Central memory CD4-positive, alpha-beta T cell (primary cell): ENCODE measurements around the gene EPB41.
A peak's percentile ranks its signal among the peaks of the same experiment; 100 is the strongest.
"Not testable (repeated sequence)": the region's sequence is repeated elsewhere in the genome, so short reads cannot be mapped to it uniquely, and the experiment has no call there.

Experiments
- DNase-seq: peaks from one replicate; pipeline ENCODE4 v3.0.0; 2022

Gene EPB41

GRCh38 chr1:29114654-29115053 is 200.3 kb downstream of the EPB41 start:
- DNase-seq: no peak

- no peak for DNase-seq
Observed at GRCh38 chr1:29117381-29117780, 203.0 kb downstream of the EPB41 start.

- DNase-seq: no peak
Observed at GRCh38 chr1:29119121-29119929, 205.0 kb downstream of the EPB41 start.

- DNase-seq: no peak
Observed at GRCh38 chr1:29120367-29120766, 206.0 kb downstream of the EPB41 start.

- peak; percentile 66 for DNase-seq
Observed at GRCh38 chr1:29120947-29121485, 206.6 kb downstream of the EPB41 start.

- DNase-seq: no peak
Observed at GRCh38 chr1:29121516-29121935, 207.2 kb downstream of the EPB41 start.

GRCh38 chr1:29121936-29122681 is 207.7 kb downstream of the EPB41 start:
- no peak for DNase-seq

- DNase-seq: no peak
Observed at GRCh38 chr1:29122682-29123052, 208.3 kb downstream of the EPB41 start.

GRCh38 chr1:29123053-29123886 is 208.9 kb downstream of the EPB41 start:
- DNase-seq: no peak

- no peak for DNase-seq
Observed at GRCh38 chr1:29123887-29124365, 209.6 kb downstream of the EPB41 start, which contains the start of gene TMEM200B. Gene TMEM200B, minus strand, starts transcription at chr1:29123903. Its CDS starts 2,075 bp downstream, at chr1:29121828.

GRCh38 chr1:29124366-29125236 is 210.2 kb downstream of the EPB41 start:
- DNase-seq: peak; percentile 30

GRCh38 chr1:29125237-29125641 is 210.9 kb downstream of the EPB41 start:
- DNase-seq: no peak

GRCh38 chr1:29125788-29126187 is 211.4 kb downstream of the EPB41 start:
- no peak for DNase-seq

- no peak for DNase-seq
Observed at GRCh38 chr1:29126198-29126597, 211.8 kb downstream of the EPB41 start.

GRCh38 chr1:29128739-29129138 is 214.4 kb downstream of the EPB41 start:
- no peak for DNase-seq

GRCh38 chr1:29129916-29130315 is 215.5 kb downstream of the EPB41 start:
- DNase-seq: no peak

GRCh38 chr1:29131056-29131455 is 216.7 kb downstream of the EPB41 start:
- DNase-seq: not testable (repeated sequence)

GRCh38 chr1:29133861-29134694 is 219.7 kb downstream of the EPB41 start:
- DNase-seq: no peak

- no peak for DNase-seq
Observed at GRCh38 chr1:29134695-29135028, 220.3 kb downstream of the EPB41 start.

GRCh38 chr1:29136391-29136915 is 222.1 kb downstream of the EPB41 start:
- DNase-seq: no peak

- no peak for DNase-seq
Observed at GRCh38 chr1:29142714-29143113, 228.3 kb downstream of the EPB41 start.
